Neural cell (in vitro differentiated cells): ENCODE data around the gene KRTAP5-4. TPM values are rescaled to one million over a fixed set of nuclear protein-coding genes. Genes with fewer than 3 reads are reported as not detected.

ENCODE experiments used
- H2AFZ ChIP-seq: fragments of 200-600, 300-800 bp; sonication (generic), shearing (Covaris generic); 2 replicates; pipeline ENCODE4 v1.6.0; 2014; ENCODE audit warnings: low read depth, mild to moderate bottlenecking, antibody characterized with exemption, low read length, moderate library complexity
- H3F3A ChIP-seq: fragments of 200-600 bp; shearing (Covaris generic); 2 replicates; pipeline ENCODE4 v1.6.1; 2016; ENCODE audit warnings: mild to moderate bottlenecking, moderate library complexity, mixed read lengths, antibody characterized with exemption, low read length; ENCODE audit not compliant: insufficient read depth, poor library complexity, severe bottlenecking
- H3K27ac ChIP-seq: fragments of 200-600, 300-800 bp; sonication (generic), shearing (Covaris generic); 2 replicates; pipeline ENCODE4 v1.5.1; 2014; ENCODE audit warnings: mild to moderate bottlenecking, low read length, moderate library complexity
- H3K27me3 ChIP-seq: fragments of 300-800, 200-600 bp; sonication (generic), shearing (Covaris generic); 2 replicates; pipeline ENCODE4 v1.6.0; 2014; ENCODE audit warnings: mild to moderate bottlenecking, low read depth, low read length, moderate library complexity; ENCODE audit not compliant: insufficient read depth
- H3K36me3 ChIP-seq: fragments of 300-800, 200-600 bp; sonication (generic), shearing (Covaris generic); 2 replicates; pipeline ENCODE4 v1.5.1; 2014; ENCODE audit warnings: mild to moderate bottlenecking, antibody characterized with exemption, low read length, moderate library complexity; ENCODE audit not compliant: insufficient read depth
- H3K4me2 ChIP-seq: fragments of 300-800, 200-600 bp; sonication (generic), shearing (Covaris generic); 2 replicates; pipeline ENCODE4 v1.6.0; 2014; ENCODE audit warnings: mild to moderate bottlenecking, low read length
- H3K4me3 ChIP-seq: fragments of 300-800, 200-600 bp; sonication (generic), shearing (Covaris generic); 2 replicates; pipeline ENCODE4 v1.5.1; 2014; ENCODE audit warnings: mild to moderate bottlenecking, low read length, moderate library complexity
- H3K79me2 ChIP-seq: fragments of 200-600 bp; shearing (Covaris generic); replicated peaks from 2 replicates; pipeline ENCODE4 v1.6.0; 2014; ENCODE audit warnings: mild to moderate bottlenecking, low read length, moderate library complexity; ENCODE audit not compliant: insufficient read depth
- H3K9ac ChIP-seq: fragments of 300-800, 200-600 bp; sonication (generic), shearing (Covaris generic); 2 replicates; pipeline ENCODE4 v1.6.1; 2016; ENCODE audit warnings: mild to moderate bottlenecking, low read length, mixed read lengths
- H3K9me2 ChIP-seq: fragments of 200-600 bp; shearing (Covaris generic); 2 replicates; pipeline ENCODE4 v1.6.1; 2016; ENCODE audit warnings: mild to moderate bottlenecking, low read length, mixed read lengths; ENCODE audit not compliant: insufficient read depth
- H3K9me3 ChIP-seq: fragments of 200-600, 300-800 bp; sonication (generic), shearing (Covaris generic); 2 replicates; pipeline ENCODE4 v1.6.1; 2016; ENCODE audit warnings: mild to moderate bottlenecking, mixed run types, low read length, moderate library complexity, mixed read lengths
- H4K20me1 ChIP-seq: fragments of 200-600 bp; shearing (Covaris generic); 2 replicates; pipeline ENCODE4 v1.6.1; 2016; ENCODE audit warnings: mild to moderate bottlenecking, mixed run types; ENCODE audit not compliant: insufficient read depth
- CTCF ChIP-seq: fragments of 450-650 bp; IDR thresholded peaks from 2 replicates; pipeline ENCODE4 v1.5.1; 2014; ENCODE audit warnings: antibody characterized with exemption, mild to moderate bottlenecking, moderate library complexity; ENCODE audit not compliant: poor library complexity, severe bottlenecking
- EP300 ChIP-seq: fragments of 450-650 bp; conservative IDR thresholded peaks from 2 replicates; pipeline ENCODE4 v1.6.1; 2014; ENCODE audit warnings: antibody characterized with exemption, mild to moderate bottlenecking, moderate library complexity; ENCODE audit not compliant: poor library complexity, severe bottlenecking
- EZH2 ChIP-seq: fragments of 200-600, 300-800 bp; shearing (Covaris generic), sonication (generic); IDR thresholded peaks from 2 replicates; pipeline ENCODE4 v1.6.1; 2014; ENCODE audit warnings: antibody characterized with exemption, low read length, borderline replicate concordance, mild to moderate bottlenecking; ENCODE audit not compliant: insufficient read depth, poor library complexity, severe bottlenecking
- MXI1 ChIP-seq: fragments of 450-650 bp; conservative IDR thresholded peaks from 2 replicates; pipeline ENCODE4 v1.6.1; 2014; ENCODE audit warnings: antibody characterized with exemption, mild to moderate bottlenecking; ENCODE audit not compliant: poor library complexity, severe bottlenecking
- POLR2AphosphoS5 ChIP-seq: IDR thresholded peaks from 2 replicates; pipeline ENCODE4 v1.6.1; 2012
- RAD21 ChIP-seq: fragments of 450-650 bp; conservative IDR thresholded peaks from 2 replicates; pipeline ENCODE4 v1.6.1; 2014; ENCODE audit warnings: antibody characterized with exemption, mild to moderate bottlenecking, moderate library complexity
- REST ChIP-seq: IDR thresholded peaks from 2 replicates; pipeline ENCODE4 v1.6.1; 2012; ENCODE audit warnings: borderline replicate concordance
- SMC3 ChIP-seq: fragments of 450-650 bp; conservative IDR thresholded peaks from 2 replicates; pipeline ENCODE4 v1.6.1; 2014; ENCODE audit warnings: antibody characterized with exemption, mild to moderate bottlenecking, moderate library complexity; ENCODE audit not compliant: poor library complexity
- TAF1 ChIP-seq: IDR thresholded peaks from 2 replicates; pipeline ENCODE4 v1.6.1; 2012; ENCODE audit warnings: low read depth
- polyA plus RNA-seq: library from polyadenylated mRNA; depleted of rRNA; stranded (reverse); fragments of >200 nt; gene quantifications from 2 replicates; pipeline ENCODE4 v1.2.3, GENCODE V29; 2014

KRTAP5-4 gene
- polyA plus RNA-seq, 1 donor from 2014 or later: not detected

GRCh38 chr11:1572197-1573076, 49.5 kb downstream of the KRTAP5-4 start, which contains the start of gene DUSP8:
Gene DUSP8 (minus strand): TSS chr11:1572271. CDS start chr11:1565826, 6,445 bp downstream.
- Histone ChIP-seq H3K79me2 (peaks cover 56% of the 10 kb centered on the region), H3K4me2 (peak within 1 kb of the TSS; percentile 94), H3K36me3 (no peaks in the 10 kb centered on the region), H3F3A (peaks cover 4% of the 10 kb centered on the region), H4K20me1 (peaks cover 11% of the 10 kb centered on the region), H2AFZ (no peak within 1 kb of the TSS), H3K9me2 (no peaks in the 10 kb centered on the region), H3K9me3 (no peaks in the 10 kb centered on the region), H3K4me3 (peak within 1 kb of the TSS; percentile 97), H3K27me3 (peaks cover 9% of the 10 kb centered on the region), H3K27ac (peak within 1 kb of the TSS; percentile 85), H3K9ac (peak within 1 kb of the TSS; percentile 98)
- TF ChIP-seq REST (peak; percentile 17), POLR2AphosphoS5 (peak; percentile 80), CTCF (no peak), EP300 (no peak), TAF1 (no peak), SMC3 (no peak), RAD21 (no peak), EZH2 (no peak), MXI1 (peak; percentile 35)

- peaks cover 16% of the 10 kb centered on the region for H4K20me1 ChIP-seq
- H3K27me3 ChIP-seq: peaks cover 9% of the 10 kb centered on the region
- no peak overlapping the region for H3K4me2 ChIP-seq
- H3K36me3 ChIP-seq: no peaks in the 10 kb centered on the region
- H3K9me3 ChIP-seq: no peaks in the 10 kb centered on the region
- TF ChIP-seq RAD21: no peak
- TF ChIP-seq REST: no peak
- no peak for TF ChIP-seq SMC3
- TF ChIP-seq EZH2: no peak
- TF ChIP-seq TAF1: no peak
- TF ChIP-seq EP300: no peak
- TF ChIP-seq POLR2AphosphoS5: no peak
- peak overlapping the region; percentile 97 for H3K9ac ChIP-seq
- H3K4me3 ChIP-seq: peak overlapping the region; percentile 94
- no peak overlapping the region for H2AFZ ChIP-seq
- H3K79me2 ChIP-seq: peaks cover 63% of the 10 kb centered on the region
- no peak overlapping the region for H3K27ac ChIP-seq
- no peaks in the 10 kb centered on the region for H3K9me2 ChIP-seq
- H3F3A ChIP-seq: peaks cover 4% of the 10 kb centered on the region
These were observed 50.2 kb downstream of the KRTAP5-4 start for GRCh38 chr11:1571760-1572196.
